Activated T-cell treated with anti-CD3 and anti-CD28 coated beads, Interleukin-2, amount 50 U/mL, for 48 hours (primary cell): Measurements from ENCODE around the gene GK2.

ENCODE experiments used
- DNase-seq, 2 experiments: peaks; one replicate each; pipeline ENCODE4 v3.0.0-alpha.2; 2020

The GK2 gene

DNA sequence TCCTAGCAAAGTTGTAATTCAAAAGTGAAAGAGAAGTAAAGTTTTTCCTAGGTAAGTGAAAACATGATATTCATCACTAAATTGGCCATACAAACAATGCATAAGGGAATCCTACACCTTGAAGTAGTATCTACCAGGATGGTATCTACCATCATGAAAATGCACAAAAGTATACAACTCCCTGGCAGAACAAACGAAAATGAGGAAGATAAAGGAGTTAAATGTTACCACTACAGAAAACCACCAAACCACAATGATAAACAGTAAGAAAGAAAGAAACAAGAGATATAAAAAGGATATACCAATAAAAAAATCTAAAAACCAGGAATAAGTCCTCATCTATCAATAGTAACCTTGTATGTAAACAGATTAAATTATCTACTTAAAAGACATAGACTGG, 26.9 kb downstream of the GK2 start:
- DNase-seq = no peak

DNA sequence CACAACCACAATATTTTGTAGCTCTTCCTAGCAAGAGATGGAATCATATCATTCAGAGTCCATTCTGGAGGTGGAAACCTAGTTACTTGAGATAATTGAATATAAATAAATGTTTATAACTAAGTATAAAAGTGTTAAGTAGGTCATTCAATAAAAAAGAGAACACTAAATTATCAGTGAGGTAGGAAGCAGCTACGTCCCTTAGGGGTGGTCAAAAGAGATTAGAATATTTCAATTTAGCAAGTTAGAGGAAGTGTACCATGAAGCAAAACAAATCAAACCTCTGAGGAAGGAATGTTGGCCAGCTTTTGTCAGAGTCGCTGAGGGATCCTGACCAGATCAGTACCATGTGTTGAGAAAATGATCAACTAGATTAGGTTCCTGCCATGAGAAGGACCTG, 38.0 kb downstream of the GK2 start:
- no peak for DNase-seq

DNA sequence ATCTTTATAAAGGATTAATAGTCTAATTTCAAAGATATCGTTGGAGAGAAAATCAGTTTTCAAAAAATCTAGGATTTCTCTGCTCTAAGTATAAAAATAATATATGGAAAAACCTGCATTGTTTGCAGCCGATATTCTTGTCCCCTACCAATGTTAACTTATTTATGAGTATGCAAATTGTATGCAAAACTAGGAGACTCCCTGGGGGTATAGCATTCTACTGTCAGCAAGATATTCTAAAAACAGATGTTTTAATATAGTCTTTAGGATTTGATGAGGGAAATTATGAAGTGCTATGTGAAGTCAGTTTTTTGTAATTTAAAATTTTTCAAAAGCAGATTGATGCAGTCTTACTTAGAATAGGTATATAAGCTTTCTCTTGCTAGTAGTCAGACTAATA, 40.9 kb downstream of the GK2 start:
- DNase-seq = no peak

GRCh38 chr4:79366422-79366821, 41.6 kb downstream of the GK2 start:
- DNase-seq = no peak

DNA sequence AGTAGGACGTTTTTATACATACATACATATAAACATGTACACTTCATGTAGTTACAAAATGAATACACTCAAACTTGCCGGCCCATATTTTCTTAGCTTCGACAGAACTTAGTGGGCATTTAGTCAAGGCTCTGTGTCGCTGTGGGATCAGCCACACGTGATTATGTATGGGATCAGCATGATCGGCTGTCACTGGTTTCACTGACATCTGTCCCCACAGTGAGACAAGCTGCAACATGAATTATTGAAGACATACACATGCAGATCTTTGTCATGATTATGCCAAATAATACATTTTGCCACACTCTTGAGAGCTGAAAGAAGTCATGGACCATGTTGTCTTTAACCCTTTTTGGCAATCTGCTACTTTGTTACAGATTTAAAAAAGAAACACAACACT, 44.0 kb downstream of the GK2 start:
- no peak for DNase-seq

DNA sequence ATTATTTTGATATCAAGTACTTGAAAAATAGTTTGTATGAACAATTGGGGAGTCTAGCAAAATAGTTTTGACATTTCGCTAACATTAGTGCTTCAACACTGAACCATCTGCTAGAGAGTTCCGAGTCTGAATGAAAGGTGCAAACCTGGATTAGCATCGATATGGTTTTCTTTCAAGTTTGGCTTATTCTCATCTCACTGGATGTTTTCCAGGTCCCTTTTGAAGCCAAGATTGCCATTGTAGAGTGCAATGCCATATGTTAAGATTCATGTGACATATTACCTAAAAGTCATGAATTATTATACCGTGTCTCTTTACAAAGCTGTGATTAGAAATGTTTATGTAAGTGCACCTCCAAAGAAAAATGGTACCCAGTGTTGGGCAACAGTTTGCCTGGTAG, 45.4 kb downstream of the GK2 start:
- DNase-seq = no peak

DNA sequence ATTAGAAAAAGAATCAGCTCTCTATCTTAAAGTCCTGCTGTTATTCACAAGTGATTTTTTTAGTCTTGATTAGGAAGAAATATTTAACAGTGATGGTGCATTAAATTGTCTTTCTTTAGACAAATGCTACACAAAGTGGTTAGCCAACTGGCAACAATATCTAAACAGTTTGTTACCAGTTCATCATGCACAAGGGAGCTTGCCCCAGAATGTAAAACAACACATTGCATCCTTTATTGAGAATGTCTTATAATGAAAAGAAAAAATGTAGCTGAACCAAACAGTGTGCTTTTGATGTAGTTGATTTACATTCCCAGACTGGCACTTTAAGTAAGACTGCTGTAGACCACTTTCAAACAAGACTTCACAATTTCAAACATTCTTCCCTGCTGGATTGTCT, 48.0 kb downstream of the GK2 start:
- no peak for DNase-seq

DNA sequence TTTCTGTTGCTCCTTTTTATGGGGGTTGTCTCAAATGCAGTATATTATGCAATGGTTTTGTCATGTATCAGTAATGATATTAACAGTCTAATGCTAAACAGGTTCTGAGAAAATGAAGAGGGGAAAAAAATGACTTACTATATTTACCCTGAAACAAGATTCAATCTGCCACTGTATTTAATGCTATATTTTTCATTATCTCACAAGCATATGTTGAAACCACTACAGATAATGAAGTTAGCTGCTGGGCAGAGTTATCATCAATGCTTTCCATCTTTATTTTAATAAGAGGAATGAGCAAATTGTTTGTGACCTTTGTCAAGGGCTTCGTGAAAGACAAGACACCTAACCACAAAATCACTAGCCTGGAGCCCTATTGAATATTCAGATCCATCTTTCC, 49.6 kb downstream of the GK2 start:
- no peak for DNase-seq

GRCh38 chr4:79357365-79357764, 50.7 kb downstream of the GK2 start:
- no peak for DNase-seq
